Measurements from ENCODE around the gene ODAD4.

The ODAD4 gene

GRCh38 chr17:41892021-41892376, 38.4 kb upstream of the ODAD4 start:
- H3K27ac ChIP-seq: peak overlapping the region; percentile 37
- DNase-seq (ENCODE audit: low spot score): no peak
- no peak for TF ChIP-seq CTCF (conservative IDR thresholded peaks at IDR 0.05; ENCODE audit: low read depth)
- ChIA-PET POLR2A (ENCODE audit: low non-redundant PET) (no interaction called here), CTCF (no interaction called here)

DNA sequence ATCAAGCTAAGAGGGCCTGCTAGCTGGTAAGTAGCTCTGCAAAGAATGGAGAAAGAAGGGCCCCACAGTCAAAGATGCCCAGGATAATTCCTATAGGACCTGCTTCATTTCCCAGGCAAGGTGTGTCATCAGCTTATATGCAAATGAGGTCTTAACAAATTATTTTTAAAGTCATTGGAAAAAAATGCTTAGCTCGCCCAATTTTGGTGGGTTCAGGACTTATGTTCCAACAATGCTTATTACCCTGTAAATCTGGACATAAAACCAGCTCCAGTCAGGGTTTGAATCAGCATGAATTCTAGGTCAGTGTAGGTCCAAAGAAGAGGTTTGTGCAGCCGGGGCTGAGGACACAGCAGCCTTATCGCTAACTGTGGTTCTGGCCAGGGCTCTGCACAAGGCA, 37.0 kb upstream of the ODAD4 start:
- DNase-seq (ENCODE audit: low spot score): no peak
- ChIA-PET POLR2A (ENCODE audit: low non-redundant PET) (no interaction called here), CTCF (no interaction called here)
- TF ChIP-seq CTCF (conservative IDR thresholded peaks at IDR 0.05; ENCODE audit: low read depth): no peak
- H3K27ac ChIP-seq: peak overlapping the region; percentile 38; the same call in 1 of the 2 replicates

GRCh38 chr17:41894791-41895331, 35.6 kb upstream of the ODAD4 start:
- POLR2A ChIA-PET (ENCODE audit: low non-redundant PET): interaction anchor here (0.6 kb wide), 1 partner anchor 24 kb away, joined by 8 read pairs; the partner anchor contains the start of gene ACLY
- TF ChIP-seq CTCF (conservative IDR thresholded peaks at IDR 0.05; ENCODE audit: low read depth): no peak
- H3K27ac ChIP-seq: peak overlapping the region; percentile 56
- no peak for DNase-seq (ENCODE audit: low spot score)
- CTCF ChIA-PET: no interaction called here

- peak overlapping the region; percentile 56 for H3K27ac ChIP-seq
- CTCF ChIA-PET: no interaction called here
These were observed 34.8 kb upstream of the ODAD4 start for GRCh38 chr17:41895617-41896016.

GRCh38 chr17:41896726-41897125, 33.7 kb upstream of the ODAD4 start:
- peak overlapping the region; percentile 56 for H3K27ac ChIP-seq
- POLR2A ChIA-PET (ENCODE audit: low non-redundant PET): no interaction called here
- no peak for DNase-seq (ENCODE audit: low spot score)
- no peak for TF ChIP-seq CTCF (conservative IDR thresholded peaks at IDR 0.05; ENCODE audit: low read depth)
- CTCF ChIA-PET: no interaction called here

More at GRCh38 chr17:41895617-41896016, 34.8 kb upstream of the ODAD4 start:
- POLR2A ChIA-PET (ENCODE audit: low non-redundant PET): no interaction called here
- no peak for DNase-seq (ENCODE audit: low spot score)
- no peak for TF ChIP-seq CTCF (conservative IDR thresholded peaks at IDR 0.05; ENCODE audit: low read depth)

DNA sequence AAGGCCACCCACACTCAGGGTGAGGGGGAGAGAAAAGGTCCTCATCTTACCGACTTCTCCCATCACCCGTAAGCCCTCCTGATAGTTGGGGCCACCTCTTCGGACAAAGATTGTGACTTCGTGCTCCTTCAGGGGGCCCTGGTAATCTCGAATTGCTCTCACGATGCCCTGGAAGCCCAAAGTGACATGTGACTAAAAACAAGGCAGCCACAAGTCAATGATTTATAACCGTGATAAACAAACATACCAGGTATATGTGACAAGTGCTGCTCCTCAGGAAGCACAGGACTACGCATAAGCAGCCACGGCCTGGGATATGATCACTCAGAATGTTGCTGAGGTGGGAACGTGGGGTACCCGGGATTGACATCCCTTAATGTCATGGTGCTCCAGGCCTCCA, 28.8 kb upstream of the ODAD4 start:
- POLR2A ChIA-PET (ENCODE audit: low non-redundant PET): no interaction called here
- no peak for TF ChIP-seq CTCF (conservative IDR thresholded peaks at IDR 0.05; ENCODE audit: low read depth)
- 0 out of 2 replicates have a peak overlapping the region, but pooled peaks have one; percentile 9 for H3K27ac ChIP-seq
- CTCF ChIA-PET: interaction anchor here (0.7 to 1.0 kb wide), 2 partner anchors 13 to 35 kb away, joined by 3 read pairs; no protein-coding TSS in a partner anchor
- no peak for DNase-seq (ENCODE audit: low spot score)
